HEK293 (cell line): ENCODE results near the gene JPH3.

Source experiments
- CTCF ChIA-PET: fragments of 350-600 bp; formaldehyde crosslinking; extraction: SDS; loops from one replicate; lab custom pipeline; 2021; ENCODE audit warnings: antibody characterized with exemption; lab: Yijun Ruan, JAX
- POLR2A ChIA-PET: fragments of 300-600 bp; formaldehyde crosslinking; extraction: SDS; loops from one replicate; lab custom pipeline; 2020; ENCODE audit warnings: antibody characterized with exemption, inconsistent platforms; lab: Yijun Ruan, JAX
- H3K27ac ChIP-seq: fragments of 200-500 bp; sonication (Bioruptor generic); 2 replicates; pipeline ENCODE4 v1.5.1; 2014; ENCODE audit warnings: low read depth, low read length, control low read depth, inconsistent platforms; ENCODE audit errors: extremely low read depth
- H3K36me3 ChIP-seq, 2 experiments: fragments of 200-500 bp in 1 of 2; sonication (Bioruptor generic) in 1 of 2; 1 replicate in 1 of 2; 2 replicates in 1 of 2; pipeline ENCODE4 v1.5.1; 2014 to 2017; ENCODE audit warnings: inconsistent platforms in 2 of 2, low read length in 2 of 2; ENCODE audit not compliant: control insufficient read depth in 2 of 2, insufficient read depth in 1 of 2
- H3K4me1 ChIP-seq: fragments of 200-500 bp; sonication (Bioruptor generic); 2 replicates; pipeline ENCODE4 v1.5.1; 2014; ENCODE audit warnings: mild to moderate bottlenecking, low read length, inconsistent platforms; ENCODE audit not compliant: control insufficient read depth, insufficient read depth
- H3K4me3 ChIP-seq: 2 replicates; pipeline ENCODE4 v1.5.1; 2011; ENCODE audit warnings: low read depth, mild to moderate bottlenecking, control low read depth, low read length, moderate library complexity
- H3K9me3 ChIP-seq: fragments of 200-500 bp; sonication (Bioruptor generic); 2 replicates; pipeline ENCODE4 v1.5.1; 2014; ENCODE audit warnings: low read depth, low read length, inconsistent platforms; ENCODE audit not compliant: control insufficient read depth, insufficient read depth
- AEBP2 ChIP-seq: fragments of 450-650 bp; formaldehyde crosslinking; IDR thresholded peaks from 2 replicates; pipeline ENCODE4 v1.5.1; 2016; ENCODE audit warnings: missing biosample characterization, missing genetic modification characterization, borderline replicate concordance
- GLI2 ChIP-seq: fragments of 450-650 bp; formaldehyde crosslinking; IDR thresholded peaks from 2 replicates; pipeline ENCODE4; 2017; ENCODE audit warnings: missing biosample characterization, missing genetic modification characterization, low read depth, borderline replicate concordance
- IKZF3 ChIP-seq: fragments of 450-650 bp; IDR thresholded peaks from 2 replicates; pipeline ENCODE4 v1.5.0; 2018; ENCODE audit warnings: missing biosample characterization, mild to moderate bottlenecking, missing genetic modification characterization, moderate library complexity
- MEIS1 ChIP-seq: sonication (generic); formaldehyde crosslinking; IDR thresholded peaks from 2 replicates; pipeline ENCODE4 v1.8.1; 2022; ENCODE audit warnings: missing genetic modification reagents, mild to moderate bottlenecking, borderline replicate concordance
- PRDM1 ChIP-seq: fragments of 450-650 bp; formaldehyde crosslinking; IDR thresholded peaks from 2 replicates; pipeline ENCODE4; 2016; ENCODE audit warnings: missing biosample characterization, missing genetic modification characterization
- YY1 ChIP-seq: fragments of 450-650 bp; formaldehyde crosslinking; IDR thresholded peaks from 2 replicates; pipeline ENCODE4 v1.5.1; 2018; ENCODE audit warnings: missing biosample characterization, missing genetic modification characterization
- ZBTB1 ChIP-seq: fragments of 450-650 bp; formaldehyde crosslinking; IDR thresholded peaks from 2 replicates; pipeline ENCODE4 v1.5.1; 2016; ENCODE audit warnings: missing biosample characterization, missing genetic modification characterization
- ZBTB20 ChIP-seq: fragments of 450-650 bp; formaldehyde crosslinking; IDR thresholded peaks from 2 replicates; pipeline ENCODE4 v1.5.1; 2016; ENCODE audit warnings: missing biosample characterization, missing genetic modification characterization
- ZBTB48 ChIP-seq: fragments of 450-650 bp; formaldehyde crosslinking; IDR thresholded peaks from 2 replicates; pipeline ENCODE4 v1.5.1; 2016; ENCODE audit warnings: missing biosample characterization, missing genetic modification characterization
- ZEB2 ChIP-seq: fragments of 450-650 bp; formaldehyde crosslinking; IDR thresholded peaks from 2 replicates; pipeline ENCODE4 v1.5.1; 2016; ENCODE audit warnings: missing biosample characterization, missing genetic modification characterization
- ZNF121 ChIP-seq: fragments of 450-650 bp; formaldehyde crosslinking; IDR thresholded peaks from 2 replicates; pipeline ENCODE4 v1.5.1; 2016; ENCODE audit warnings: missing biosample characterization, missing genetic modification characterization
- ZNF140 ChIP-seq: fragments of 450-650 bp; formaldehyde crosslinking; IDR thresholded peaks from 2 replicates; pipeline ENCODE4 v1.5.1; 2016; ENCODE audit warnings: missing biosample characterization, missing genetic modification characterization
- ZNF157 ChIP-seq: fragments of 450-650 bp; formaldehyde crosslinking; IDR thresholded peaks from 2 replicates; pipeline ENCODE4 v1.5.1; 2016; ENCODE audit warnings: missing biosample characterization, missing genetic modification characterization
- ZNF16 ChIP-seq: fragments of 450-650 bp; formaldehyde crosslinking; IDR thresholded peaks from 2 replicates; pipeline ENCODE4 v1.5.1; 2016; ENCODE audit warnings: low read depth, missing biosample characterization, missing genetic modification characterization
- ZNF324 ChIP-seq: fragments of 450-650 bp; formaldehyde crosslinking; IDR thresholded peaks from 2 replicates; pipeline ENCODE4 v1.5.1; 2016; ENCODE audit warnings: missing biosample characterization, missing genetic modification characterization
- ZNF544 ChIP-seq: fragments of 450-650 bp; formaldehyde crosslinking; IDR thresholded peaks from 2 replicates; pipeline ENCODE4 v1.5.0; 2017; ENCODE audit warnings: missing biosample characterization, missing genetic modification characterization
- ZNF571 ChIP-seq: fragments of 450-650 bp; formaldehyde crosslinking; IDR thresholded peaks from 2 replicates; pipeline ENCODE4 v1.5.0; 2017; ENCODE audit warnings: missing biosample characterization, missing genetic modification characterization
- ZNF623 ChIP-seq: fragments of 450-650 bp; formaldehyde crosslinking; IDR thresholded peaks from 2 replicates; pipeline ENCODE4 v1.5.1; 2016; ENCODE audit warnings: missing biosample characterization, missing genetic modification characterization
- ZNF707 ChIP-seq: fragments of 450-650 bp; formaldehyde crosslinking; IDR thresholded peaks from 2 replicates; pipeline ENCODE4 v1.5.1; 2016; ENCODE audit warnings: missing biosample characterization, missing genetic modification characterization
- ZXDB ChIP-seq: fragments of 450-650 bp; formaldehyde crosslinking; IDR thresholded peaks from 2 replicates; pipeline ENCODE4 v1.5.1; 2016; ENCODE audit warnings: missing biosample characterization, missing genetic modification characterization
- TF ChIP-seq, protein P1 (sequence below): fragments of 450-650 bp; formaldehyde crosslinking; IDR thresholded peaks from 2 replicates; pipeline ENCODE4 v1.5.1; 2016; ENCODE audit warnings: missing biosample characterization, missing genetic modification characterization
- TF ChIP-seq, protein P2 (sequence below): fragments of 450-650 bp; formaldehyde crosslinking; IDR thresholded peaks from 2 replicates; pipeline ENCODE4 v1.5.1; 2017; ENCODE audit warnings: missing biosample characterization, missing genetic modification characterization
- TF ChIP-seq, protein P3 (sequence below): fragments of 450-650 bp; formaldehyde crosslinking; IDR thresholded peaks from 2 replicates; pipeline ENCODE4 v1.5.1; 2017; ENCODE audit warnings: missing biosample characterization, mild to moderate bottlenecking, missing genetic modification characterization, moderate library complexity
- TF ChIP-seq, protein P4 (sequence below): fragments of 450-650 bp; formaldehyde crosslinking; IDR thresholded peaks from 2 replicates; pipeline ENCODE4 v1.5.1; 2016; ENCODE audit warnings: missing biosample characterization, missing genetic modification characterization

JPH3 gene

DNA sequence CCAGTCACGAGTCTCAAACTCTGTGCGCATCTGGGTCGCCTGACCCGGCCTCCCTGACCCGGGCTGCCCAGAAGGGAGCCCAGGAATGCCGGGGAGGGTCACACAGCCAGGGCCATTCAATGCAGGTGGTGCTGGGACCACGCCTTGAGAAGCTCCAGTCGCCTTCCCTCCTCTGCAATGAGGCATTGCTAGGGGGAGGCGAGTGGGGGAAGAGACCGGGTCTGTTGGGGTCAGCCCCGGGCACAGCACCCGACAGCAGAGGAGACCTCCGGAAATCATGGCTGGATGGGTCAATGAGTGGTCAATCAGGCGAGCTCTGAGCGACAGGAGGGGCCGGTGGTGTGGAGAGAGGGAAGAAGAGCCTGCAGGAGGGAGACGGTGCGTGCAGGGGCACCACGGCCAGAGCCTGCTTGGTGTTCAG, 13.3 kb downstream of the JPH3 start:
- Histone ChIP-seq H3K9me3 (no peaks in the 10 kb centered on the region), H3K4me3 (no peak overlapping the region), H3K4me1 (no peaks in the 10 kb centered on the region), H3K36me3 (no peaks in the 10 kb centered on the region; a peak in 1 of 3 replicates)
- CTCF ChIA-PET: interaction anchor here (1.3 to 1.9 kb wide), 2 partner anchors 20 to 44 kb away, joined by 3 to 11 read pairs; no protein-coding TSS in a partner anchor
- POLR2A ChIA-PET: no interaction called here
- no peak for TF ChIP-seq MEIS1 (CRISPR knock-in tag)
- TF ChIP-seq ZNF16 (tag by site-specific recombination): no peak
- TF ChIP-seq YY1 (tag by site-specific recombination): no peak
- no peak for TF ChIP-seq IKZF3 (tag by site-specific recombination)
- no peak for TF ChIP-seq ZEB2 (tag by site-specific recombination)
- TF ChIP-seq ZNF623 (tag by site-specific recombination): no peak
- TF ChIP-seq ZNF324 (tag by site-specific recombination): no peak
- TF ChIP-seq, all 188 proteins: peak for 0
- H3K27ac ChIP-seq: no peak overlapping the region

DNA sequence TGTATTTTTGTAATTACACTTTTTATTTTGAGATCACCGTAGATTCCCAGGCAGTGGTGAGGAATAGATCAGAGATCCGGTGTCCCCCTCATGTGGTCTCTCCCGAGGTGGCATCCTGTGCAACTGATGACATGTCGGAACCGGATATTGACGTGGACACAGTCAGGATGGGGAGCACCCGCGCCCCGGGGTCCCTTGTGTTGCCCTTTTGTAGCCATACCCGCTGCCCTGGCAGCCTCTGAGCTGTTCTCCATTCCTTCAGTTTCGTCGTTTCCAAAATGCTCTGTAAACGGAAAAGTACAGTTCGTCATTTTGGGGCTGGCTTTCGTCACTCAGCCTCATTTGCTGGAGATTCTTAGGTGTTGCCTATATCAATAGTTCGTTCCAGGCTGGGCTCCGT, 14.2 kb downstream of the JPH3 start:
- Histone ChIP-seq H3K4me3 (no peak overlapping the region), H3K36me3 (no peaks in the 10 kb centered on the region; a peak in 1 of 3 replicates), H3K9me3 (no peaks in the 10 kb centered on the region), H3K27ac (no peak overlapping the region), H3K4me1 (no peaks in the 10 kb centered on the region)
- POLR2A ChIA-PET: no interaction called here
- no peak for TF ChIP-seq ZNF707 (tag by site-specific recombination)
- TF ChIP-seq, protein P1, sequence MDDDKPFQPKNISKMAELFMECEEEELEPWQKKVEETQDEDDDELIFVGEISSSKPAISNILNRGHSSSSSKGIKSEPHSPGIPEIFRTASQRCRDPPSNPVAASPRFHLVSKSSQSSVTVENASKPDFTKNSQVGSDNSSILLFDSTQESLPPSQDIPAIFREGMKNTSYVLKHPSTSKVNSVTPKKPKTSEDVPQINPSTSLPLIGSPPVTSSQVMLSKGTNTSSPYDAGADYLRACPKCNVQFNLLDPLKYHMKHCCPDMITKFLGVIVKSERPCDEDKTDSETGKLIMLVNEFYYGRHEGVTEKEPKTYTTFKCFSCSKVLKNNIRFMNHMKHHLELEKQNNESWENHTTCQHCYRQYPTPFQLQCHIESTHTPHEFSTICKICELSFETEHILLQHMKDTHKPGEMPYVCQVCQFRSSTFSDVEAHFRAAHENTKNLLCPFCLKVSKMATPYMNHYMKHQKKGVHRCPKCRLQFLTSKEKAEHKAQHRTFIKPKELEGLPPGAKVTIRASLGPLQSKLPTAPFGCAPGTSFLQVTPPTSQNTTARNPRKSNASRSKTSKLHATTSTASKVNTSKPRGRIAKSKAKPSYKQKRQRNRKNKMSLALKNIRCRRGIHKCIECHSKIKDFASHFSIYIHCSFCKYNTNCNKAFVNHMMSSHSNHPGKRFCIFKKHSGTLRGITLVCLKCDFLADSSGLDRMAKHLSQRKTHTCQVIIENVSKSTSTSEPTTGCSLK: no peak
- TF ChIP-seq GLI2: no peak
- no peak for TF ChIP-seq ZNF544 (tag by site-specific recombination)
- CTCF ChIA-PET: interaction anchor here (1.9 kb wide), 1 partner anchor 19 kb away, joined by 11 read pairs; no protein-coding TSS in a partner anchor

DNA sequence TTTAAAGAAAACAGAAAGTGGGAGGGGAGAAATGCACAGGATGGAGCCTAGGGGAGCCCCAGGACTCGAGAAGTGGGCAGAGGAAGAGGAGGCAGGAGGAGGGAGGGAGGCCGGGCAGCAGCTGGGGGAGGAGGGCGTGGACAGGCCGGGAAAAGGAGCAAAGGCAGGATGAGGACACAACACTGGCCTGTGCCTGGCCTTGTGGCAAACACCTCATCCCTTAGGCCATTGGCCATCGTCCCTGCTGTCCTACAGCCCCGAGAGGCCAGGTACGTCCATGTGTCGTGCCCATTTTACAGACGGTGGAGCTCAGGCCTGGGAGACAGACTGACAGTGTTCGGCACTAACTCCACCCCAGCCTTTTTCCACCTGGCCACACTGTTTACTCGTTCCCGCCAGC, 15.9 kb downstream of the JPH3 start:
- H3K27ac ChIP-seq: no peak overlapping the region
- H3K9me3 ChIP-seq: no peaks in the 10 kb centered on the region
- CTCF ChIA-PET: no interaction called here
- POLR2A ChIA-PET: no interaction called here
- H3K4me1 ChIP-seq: no peaks in the 10 kb centered on the region
- H3K36me3 ChIP-seq: no peaks in the 10 kb centered on the region; a peak in 1 of 3 replicates
- no peak overlapping the region for H3K4me3 ChIP-seq
- TF ChIP-seq AEBP2 (tag by site-specific recombination) (no peak), ZBTB1 (tag by site-specific recombination) (no peak), ZNF157 (tag by site-specific recombination) (no peak), PRDM1 (tag by site-specific recombination) (no peak), ZNF140 (tag by site-specific recombination) (no peak), ZBTB20 (tag by site-specific recombination) (no peak), ZNF571 (no peak), ZNF121 (no peak), ZBTB48 (tag by site-specific recombination) (no peak), ZXDB (no peak)
- TF ChIP-seq, protein P2, sequence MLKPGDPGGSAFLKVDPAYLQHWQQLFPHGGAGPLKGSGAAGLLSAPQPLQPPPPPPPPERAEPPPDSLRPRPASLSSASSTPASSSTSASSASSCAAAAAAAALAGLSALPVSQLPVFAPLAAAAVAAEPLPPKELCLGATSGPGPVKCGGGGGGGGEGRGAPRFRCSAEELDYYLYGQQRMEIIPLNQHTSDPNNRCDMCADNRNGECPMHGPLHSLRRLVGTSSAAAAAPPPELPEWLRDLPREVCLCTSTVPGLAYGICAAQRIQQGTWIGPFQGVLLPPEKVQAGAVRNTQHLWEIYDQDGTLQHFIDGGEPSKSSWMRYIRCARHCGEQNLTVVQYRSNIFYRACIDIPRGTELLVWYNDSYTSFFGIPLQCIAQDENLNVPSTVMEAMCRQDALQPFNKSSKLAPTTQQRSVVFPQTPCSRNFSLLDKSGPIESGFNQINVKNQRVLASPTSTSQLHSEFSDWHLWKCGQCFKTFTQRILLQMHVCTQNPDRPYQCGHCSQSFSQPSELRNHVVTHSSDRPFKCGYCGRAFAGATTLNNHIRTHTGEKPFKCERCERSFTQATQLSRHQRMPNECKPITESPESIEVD (tag by site-specific recombination): no peak
- TF ChIP-seq, protein P3, sequence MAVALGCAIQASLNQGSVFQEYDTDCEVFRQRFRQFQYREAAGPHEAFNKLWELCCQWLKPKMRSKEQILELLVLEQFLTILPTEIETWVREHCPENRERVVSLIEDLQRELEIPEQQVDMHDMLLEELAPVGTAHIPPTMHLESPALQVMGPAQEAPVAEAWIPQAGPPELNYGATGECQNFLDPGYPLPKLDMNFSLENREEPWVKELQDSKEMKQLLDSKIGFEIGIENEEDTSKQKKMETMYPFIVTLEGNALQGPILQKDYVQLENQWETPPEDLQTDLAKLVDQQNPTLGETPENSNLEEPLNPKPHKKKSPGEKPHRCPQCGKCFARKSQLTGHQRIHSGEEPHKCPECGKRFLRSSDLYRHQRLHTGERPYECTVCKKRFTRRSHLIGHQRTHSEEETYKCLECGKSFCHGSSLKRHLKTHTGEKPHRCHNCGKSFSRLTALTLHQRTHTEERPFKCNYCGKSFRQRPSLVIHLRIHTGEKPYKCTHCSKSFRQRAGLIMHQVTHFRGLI (tag by site-specific recombination): no peak
- TF ChIP-seq, protein P4, sequence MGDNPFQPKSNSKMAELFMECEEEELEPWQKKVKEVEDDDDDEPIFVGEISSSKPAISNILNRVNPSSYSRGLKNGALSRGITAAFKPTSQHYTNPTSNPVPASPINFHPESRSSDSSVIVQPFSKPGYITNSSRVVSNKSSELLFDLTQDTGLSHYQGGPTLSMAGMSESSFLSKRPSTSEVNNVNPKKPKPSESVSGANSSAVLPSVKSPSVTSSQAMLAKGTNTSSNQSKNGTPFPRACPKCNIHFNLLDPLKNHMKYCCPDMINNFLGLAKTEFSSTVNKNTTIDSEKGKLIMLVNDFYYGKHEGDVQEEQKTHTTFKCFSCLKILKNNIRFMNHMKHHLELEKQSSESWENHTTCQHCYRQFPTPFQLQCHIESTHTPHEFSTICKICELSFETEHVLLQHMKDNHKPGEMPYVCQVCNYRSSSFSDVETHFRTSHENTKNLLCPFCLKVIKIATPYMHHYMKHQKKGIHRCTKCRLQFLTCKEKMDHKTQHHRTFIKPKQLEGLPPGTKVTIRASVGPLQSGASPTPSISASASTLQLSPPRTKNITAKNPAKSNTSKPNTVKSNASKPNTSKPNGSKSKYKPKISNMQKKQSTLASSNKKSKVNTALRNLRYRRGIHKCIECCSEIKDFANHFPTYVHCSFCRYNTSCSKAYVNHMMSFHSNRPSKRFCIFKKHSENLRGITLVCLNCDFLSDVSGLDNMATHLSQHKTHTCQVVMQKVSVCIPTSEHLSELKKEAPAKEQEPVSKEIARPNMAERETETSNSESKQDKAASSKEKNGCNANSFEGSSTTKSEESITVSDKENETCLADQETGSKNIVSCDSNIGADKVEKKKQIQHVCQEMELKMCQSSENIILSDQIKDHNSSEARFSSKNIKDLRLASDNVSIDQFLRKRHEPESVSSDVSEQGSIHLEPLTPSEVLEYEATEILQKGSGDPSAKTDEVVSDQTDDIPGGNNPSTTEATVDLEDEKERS (tag by site-specific recombination): no peak
